GM10847 (cell line): ENCODE data around the gene MYO7A.

ENCODE experiments used
- POLR2A ChIP-seq: IDR thresholded peaks from 2 replicates; pipeline ENCODE4 v1.6.1; 2011; ENCODE audit not compliant: insufficient read length; ENCODE audit errors: extremely low read depth

The MYO7A gene

GRCh38 chr11:77217156-77217555 is 89.1 kb downstream of the MYO7A start:
- TF ChIP-seq POLR2A: no peak

- no peak for TF ChIP-seq POLR2A
Observed at GRCh38 chr11:77223797-77224196, 95.8 kb downstream of the MYO7A start.

- TF ChIP-seq POLR2A: no peak
Observed at GRCh38 chr11:77230878-77231605, 103.0 kb downstream of the MYO7A start.

DNA sequence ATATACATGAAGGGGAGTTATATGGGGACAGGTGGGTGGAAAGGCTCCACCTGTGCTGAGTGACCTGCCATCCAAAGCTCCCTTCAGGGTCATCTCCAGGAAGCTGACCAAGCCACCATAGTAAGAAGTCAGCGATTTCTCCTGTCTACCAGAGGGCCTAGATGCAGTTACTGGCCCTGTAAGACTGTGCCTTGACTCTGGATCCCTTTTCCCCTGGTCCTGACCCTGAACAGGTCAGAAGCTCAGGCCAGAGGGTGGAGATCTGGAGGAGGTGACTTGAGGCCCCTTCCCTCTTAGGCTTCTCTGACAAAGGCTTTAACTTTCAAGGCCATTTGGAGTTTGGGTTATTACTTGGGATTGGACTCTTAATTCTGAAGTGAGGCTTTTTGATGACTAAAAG is 103.8 kb downstream of the MYO7A start:
- TF ChIP-seq POLR2A: no peak

GRCh38 chr11:77232242-77232641 is 104.2 kb downstream of the MYO7A start:
- no peak for TF ChIP-seq POLR2A

- TF ChIP-seq POLR2A: no peak
Observed at GRCh38 chr11:77233011-77233410, 105.0 kb downstream of the MYO7A start.

- no peak for TF ChIP-seq POLR2A
Observed at GRCh38 chr11:77236901-77237300, 108.9 kb downstream of the MYO7A start.

- TF ChIP-seq POLR2A: no peak
Observed at GRCh38 chr11:77244277-77245027, 116.4 kb downstream of the MYO7A start.

- no peak for TF ChIP-seq POLR2A
Observed at GRCh38 chr11:77249427-77249826, 121.4 kb downstream of the MYO7A start.

- no peak for TF ChIP-seq POLR2A
Observed at GRCh38 chr11:77250881-77251640, 123.0 kb downstream of the MYO7A start.

DNA sequence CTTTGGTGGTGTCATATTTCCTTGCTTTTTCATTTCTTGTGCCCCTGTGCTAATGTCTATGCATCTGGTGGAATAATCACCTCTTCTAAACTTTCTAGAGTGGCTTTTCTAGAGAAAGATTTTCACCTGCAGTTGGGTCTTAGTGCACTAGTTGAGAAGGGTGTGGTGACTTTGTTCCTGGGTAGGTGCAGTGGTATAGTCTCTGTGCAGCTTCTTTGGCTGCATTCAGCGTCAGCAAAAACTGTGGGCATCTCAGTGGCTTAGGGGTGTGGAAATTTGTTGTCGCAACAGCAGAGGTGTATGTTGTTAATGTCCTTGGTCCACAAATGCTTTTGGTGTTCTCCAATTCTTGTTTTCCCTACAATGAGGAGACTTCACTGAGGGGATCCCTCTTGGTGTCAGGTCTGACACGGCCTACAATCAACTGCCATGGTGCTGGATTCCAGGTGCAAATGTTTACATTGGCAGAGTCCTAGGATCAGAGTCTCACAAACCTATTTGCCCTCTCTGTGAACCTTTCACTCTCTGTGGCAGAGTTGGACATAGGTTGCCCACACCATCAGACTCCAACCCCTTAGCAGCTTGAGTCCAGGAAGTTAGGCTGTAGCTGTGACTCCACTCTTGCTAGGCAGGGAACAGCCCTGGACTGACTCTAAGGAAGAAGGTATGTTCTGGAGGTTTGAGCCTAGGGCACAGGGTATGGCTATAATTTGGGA is 124.7 kb downstream of the MYO7A start:
- TF ChIP-seq POLR2A: no peak

DNA sequence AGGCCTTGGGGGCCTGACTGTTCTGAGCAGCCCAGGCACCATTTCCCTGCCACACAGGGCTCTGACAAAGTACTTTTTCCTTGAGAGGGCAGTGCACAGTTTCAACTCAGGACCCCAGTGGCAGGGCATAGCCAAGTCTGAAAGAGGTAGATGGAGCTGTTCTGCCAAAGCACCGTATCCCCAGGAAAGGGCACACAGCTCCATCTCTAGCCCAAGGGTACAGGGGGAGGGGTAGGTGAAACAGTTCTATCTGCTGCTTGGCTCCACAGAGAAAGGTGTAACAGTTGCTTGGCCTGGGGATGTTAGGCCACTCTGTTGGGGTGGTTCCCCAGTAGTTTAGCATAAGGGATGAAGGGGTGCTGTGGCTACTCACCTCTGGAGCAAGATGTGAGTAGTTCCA is 125.6 kb downstream of the MYO7A start:
- no peak for TF ChIP-seq POLR2A

- TF ChIP-seq POLR2A: no peak
Observed at GRCh38 chr11:77259641-77260040, 131.6 kb downstream of the MYO7A start.

- TF ChIP-seq POLR2A: no peak
Observed at GRCh38 chr11:77262803-77263202, 134.8 kb downstream of the MYO7A start.
